HG02884 (cell line): ENCODE measurements around the gene CUEDC1.
"Not testable (repeated sequence)": the region's sequence is repeated elsewhere in the genome, so short reads cannot be mapped to it uniquely, and the experiment has no call there.

Experiments used
- ATAC-seq: cut with Tn5 transposase; IDR thresholded peaks from one replicate; pipeline ENCODE4 v1.9.1; 2021; ENCODE audit warnings: mild to moderate bottlenecking, moderate library complexity; ENCODE audit not compliant: unreplicated experiment

The CUEDC1 gene

DNA sequence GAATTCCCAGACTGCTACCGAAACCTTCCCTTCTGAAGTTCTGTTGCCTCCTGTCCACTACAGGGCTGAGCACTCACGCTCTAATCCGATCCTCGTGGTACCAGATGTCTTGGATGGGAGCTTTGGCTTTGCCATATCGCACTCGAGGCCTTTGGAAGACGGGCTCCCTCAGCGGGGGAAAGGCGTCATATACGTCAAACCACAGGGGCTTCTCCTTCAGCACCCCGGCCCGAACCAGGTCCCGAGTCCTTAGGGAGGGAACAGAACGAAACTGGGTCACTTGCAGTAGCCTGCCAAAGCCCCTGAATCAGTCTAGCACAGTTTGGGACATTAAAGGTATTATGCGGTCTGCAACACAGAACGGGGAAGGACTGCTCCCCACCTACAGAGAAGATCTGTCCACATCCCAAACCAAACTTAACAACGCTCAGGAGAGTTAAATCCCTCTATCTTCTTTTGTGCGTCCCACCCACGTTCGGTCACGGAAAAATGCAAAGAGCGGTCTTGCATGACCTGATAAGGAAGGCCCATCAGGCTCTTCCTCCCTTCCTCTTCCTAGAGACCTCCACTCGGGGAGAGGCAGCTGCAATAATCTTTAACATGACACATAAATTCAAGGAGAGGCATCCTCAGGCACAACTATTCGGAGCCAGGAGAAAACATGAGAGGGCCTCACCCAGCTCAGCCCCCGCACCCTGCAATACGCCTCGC, 105.9 kb downstream of the CUEDC1 start:
- ATAC-seq = no peak

DNA sequence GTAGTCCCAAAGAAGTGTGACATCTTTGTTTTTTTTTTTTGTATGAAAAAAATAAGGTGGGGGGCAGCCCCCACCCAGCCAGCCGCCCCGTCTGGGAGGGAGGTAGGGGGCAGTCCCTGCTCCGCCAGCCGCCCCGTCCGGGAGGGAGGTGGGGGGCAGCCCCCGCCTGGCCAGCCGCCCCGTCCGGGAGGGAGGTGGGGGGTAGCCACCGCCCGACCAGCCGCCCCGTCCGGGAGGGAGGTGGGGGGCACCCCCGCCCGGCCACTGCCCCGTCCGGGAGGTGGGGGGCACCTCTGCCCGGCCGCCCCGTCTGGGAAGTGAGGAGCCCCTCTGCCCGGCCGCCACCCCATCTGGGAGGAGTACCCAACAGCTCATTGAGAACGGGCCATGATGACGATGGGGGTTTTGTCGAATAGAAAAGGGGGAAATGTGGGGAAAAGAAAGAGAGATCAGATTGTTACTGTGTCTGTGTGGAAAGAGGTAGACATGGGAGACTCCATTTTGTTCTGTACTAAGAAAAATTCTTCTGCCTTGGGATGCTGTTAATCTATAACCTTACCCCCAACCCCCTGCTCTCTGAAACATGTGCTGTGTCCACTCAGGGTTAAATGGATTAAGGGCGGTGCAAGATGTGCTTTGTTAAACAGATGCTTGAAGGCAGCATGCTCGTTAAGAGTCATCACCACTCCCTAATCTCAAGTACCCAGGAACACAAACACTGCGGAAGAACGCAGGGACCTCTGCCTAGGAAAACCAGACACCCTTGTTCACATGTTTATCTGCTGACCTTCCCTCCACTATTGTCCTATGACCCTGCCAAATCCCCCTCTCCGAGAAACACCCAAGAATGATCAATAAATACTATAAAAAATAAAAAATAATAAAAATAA, 108.9 kb downstream of the CUEDC1 start:
- not testable (repeated sequence) for ATAC-seq

DNA sequence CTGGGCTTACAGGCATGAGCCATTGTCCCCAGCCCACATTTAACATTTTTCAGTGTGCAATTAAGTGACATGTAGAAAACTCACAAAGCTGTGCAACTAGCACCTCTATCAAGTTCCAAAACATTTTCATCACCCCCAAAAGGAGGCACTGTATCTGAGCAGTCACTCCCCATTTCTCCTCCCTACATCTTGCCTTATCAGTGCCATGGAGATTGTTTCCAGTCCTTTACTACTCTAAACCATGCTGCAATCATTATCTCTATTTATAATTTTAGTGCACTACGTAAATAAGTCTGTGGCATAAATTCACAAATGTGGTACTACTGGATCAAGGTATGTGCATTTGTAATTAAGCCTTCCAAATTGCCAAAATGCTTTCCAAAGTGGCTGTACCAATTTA, 112.9 kb downstream of the CUEDC1 start:
- no peak for ATAC-seq

DNA sequence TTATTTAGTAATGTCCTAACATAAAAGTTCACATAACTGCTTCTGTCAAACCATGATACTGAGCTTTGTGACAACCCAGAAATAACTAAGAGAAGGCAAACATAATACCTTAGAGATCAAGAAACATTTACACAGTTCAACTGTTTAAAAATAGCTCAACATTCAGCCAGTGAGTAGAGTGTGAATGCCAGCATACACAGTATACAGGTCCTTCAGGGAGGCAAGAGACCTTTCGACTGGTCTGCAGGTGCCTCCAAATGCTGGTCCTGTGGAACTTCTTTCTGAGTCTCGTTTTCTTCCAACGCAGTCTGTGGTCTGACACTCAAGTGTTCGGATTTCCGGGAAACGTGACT, 115.7 kb downstream of the CUEDC1 start:
- ATAC-seq = no peak

DNA sequence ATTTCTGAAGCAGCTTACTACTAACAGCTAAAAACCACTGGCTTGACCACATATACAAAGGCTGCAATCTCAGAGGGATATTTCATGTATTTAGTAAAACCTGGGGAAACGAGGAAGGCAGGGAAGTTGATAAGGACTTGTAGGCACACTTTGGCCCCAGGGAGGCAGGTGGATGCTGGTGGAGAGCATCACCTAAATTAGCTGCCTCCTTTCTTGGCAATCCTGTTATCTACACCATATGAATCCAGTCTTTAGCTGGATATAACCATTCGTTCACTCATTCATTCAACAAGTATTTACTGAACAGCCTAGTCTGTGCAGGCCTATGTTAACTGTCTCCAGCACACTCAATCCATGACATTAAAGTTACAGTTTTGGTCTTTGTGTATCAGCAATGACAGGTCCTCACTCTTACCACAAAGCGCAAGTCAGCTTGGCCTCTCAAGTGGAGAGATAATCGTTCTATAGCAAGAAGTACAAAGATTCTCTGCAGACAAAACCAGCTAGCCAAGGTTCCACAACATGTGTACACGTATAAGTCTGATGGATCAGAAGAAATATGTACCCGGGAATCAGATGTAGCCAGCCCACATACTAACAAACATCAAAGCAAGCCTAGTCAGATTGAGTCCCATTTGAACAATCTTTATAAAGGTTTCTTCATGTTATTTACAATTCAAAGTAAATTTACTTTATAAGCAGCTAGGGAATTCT, 116.2 kb downstream of the CUEDC1 start:
- no peak for ATAC-seq

- no peak for ATAC-seq
Measured at GRCh38 chr17:57838453-57838852, 116.8 kb downstream of the CUEDC1 start.

- no peak for ATAC-seq
Measured at GRCh38 chr17:57835333-57835900, 119.8 kb downstream of the CUEDC1 start.

- no peak for ATAC-seq
Measured at GRCh38 chr17:57834146-57834741, 121.0 kb downstream of the CUEDC1 start.

GRCh38 chr17:57833179-57833939, 121.9 kb downstream of the CUEDC1 start:
- no peak for ATAC-seq

- ATAC-seq = no peak
Measured at GRCh38 chr17:57832314-57833178, 122.7 kb downstream of the CUEDC1 start.

GRCh38 chr17:57830880-57831279, 124.3 kb downstream of the CUEDC1 start:
- no peak for ATAC-seq

GRCh38 chr17:57823469-57824401, 131.5 kb downstream of the CUEDC1 start:
- ATAC-seq = no peak

DNA sequence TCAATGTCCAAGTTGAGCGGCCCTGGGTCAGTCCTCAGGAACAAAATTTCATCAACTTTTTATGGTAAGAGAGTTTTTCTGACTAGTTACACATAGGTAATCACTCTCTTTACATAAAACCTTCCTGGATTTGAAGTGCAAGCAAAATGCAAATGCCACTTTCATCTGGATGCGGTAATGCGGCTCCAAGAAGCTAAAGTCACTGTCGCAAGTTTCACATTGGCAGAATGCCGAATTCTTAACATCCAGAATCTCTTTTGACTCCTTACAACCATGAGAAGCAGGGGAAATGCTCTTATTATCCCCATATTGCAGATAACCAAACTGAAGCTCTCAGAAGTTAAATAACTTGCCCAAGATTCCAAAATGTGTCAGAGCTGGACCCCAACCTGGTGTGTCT, 135.3 kb downstream of the CUEDC1 start:
- ATAC-seq = no peak

GRCh38 chr17:57819285-57819684, 135.9 kb downstream of the CUEDC1 start:
- ATAC-seq = no peak

GRCh38 chr17:57818066-57818465, 137.1 kb downstream of the CUEDC1 start:
- ATAC-seq = no peak

GRCh38 chr17:57817299-57817698, 137.9 kb downstream of the CUEDC1 start:
- ATAC-seq = no peak

GRCh38 chr17:57814421-57814820, 140.8 kb downstream of the CUEDC1 start:
- no peak for ATAC-seq

DNA sequence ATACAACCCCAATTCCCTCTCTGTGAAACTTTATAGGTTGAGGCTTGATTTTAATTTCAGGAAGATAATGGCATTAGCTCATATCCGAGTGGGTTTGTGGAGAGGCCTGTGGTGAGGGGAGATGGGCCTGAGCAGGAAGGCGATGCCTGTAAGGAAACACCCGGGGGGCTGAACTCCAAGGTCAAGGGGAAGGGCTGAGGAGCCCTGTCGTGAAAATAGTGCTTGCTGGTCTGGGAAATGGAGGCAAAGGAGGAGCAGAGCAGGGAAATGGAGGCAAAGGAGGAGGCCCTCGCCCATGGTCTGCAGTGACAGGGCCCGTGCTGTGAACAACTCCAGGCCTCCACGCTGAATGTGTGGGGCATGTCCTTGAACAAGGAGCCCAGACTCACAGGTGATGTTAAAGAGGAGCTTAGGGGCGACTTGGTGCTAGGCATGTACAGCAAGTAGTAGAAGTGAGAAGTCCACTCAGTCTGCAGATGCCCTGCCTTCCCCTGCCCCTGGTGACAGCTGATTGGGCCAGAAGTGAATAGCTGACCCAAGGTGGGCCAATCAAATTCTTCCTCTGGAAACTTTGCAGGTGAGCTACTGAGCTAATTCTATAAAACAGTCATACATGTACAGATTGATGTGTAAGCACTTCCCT, 143.5 kb downstream of the CUEDC1 start:
- ATAC-seq = no peak
